K562 (cell line): ENCODE measurements around the gene REC8. TPM values are rescaled to one million over a fixed set of nuclear protein-coding genes. Genes with fewer than 3 reads are reported as not detected.

ENCODE experiments used
- ATAC-seq: fragments of 200-7000 bp; cut with Tn5 transposase; 3 replicates; pipeline ENCODE4 v1.9.1; 2020; ENCODE audit warnings: moderate library complexity
- BruUV-seq: library from RNA; stranded (reverse); fragments of 400-500 nt; replicated peaks from 2 replicates; lab custom pipeline; 2021; lab: Mats Ljungman, UMichigan
- CTCF ChIA-PET: fragments of 300-600 bp; formaldehyde crosslinking; extraction: SDS; loops from one replicate; lab custom pipeline; 2021; ENCODE audit warnings: low intra/inter-chr PET ratio; lab: Yijun Ruan, JAX
- POLR2A ChIA-PET: fragments of 300-600, 350-650 bp; sonication (Branson Sonifier 250); formaldehyde crosslinking; extraction: SDS; loops from one replicate; lab custom pipeline; 2021; ENCODE audit warnings: antibody characterized with exemption, inconsistent platforms; lab: Yijun Ruan, JAX
- DNase-seq, 4 experiments: peaks; one replicate each; pipeline versions ENCODE4 v3.0.0 to v3.0.0-alpha.2; 2011 to 2018; ENCODE audit warnings: low spot score in 3 of 4, mixed read lengths in 3 of 4; ENCODE audit errors: extremely low read depth in 1 of 4
- FAIRE-seq: peaks from 2 replicates; lab custom pipeline; 2011; peaks lifted over from hg19 to GRCh38; lab: Jason Lieb, UNC
- H2AFZ ChIP-seq: 2 replicates; pipeline ENCODE4 v1.6.0; 2011; ENCODE audit warnings: low read depth, low read length, control low read depth, inconsistent platforms
- H3K27ac ChIP-seq: fragments of 200-600 bp; 3 replicates; pipeline ENCODE4 v1.8.0; 2011; ENCODE audit warnings: low read depth, mild to moderate bottlenecking, control low read depth, inconsistent platforms, low read length, moderate library complexity, mixed read lengths; ENCODE audit errors: extremely low read depth
- H3K27me3 ChIP-seq, 2 experiments: fragments of 300-600 bp in 1 of 2; 2 replicates in 1 of 2; 3 replicates in 1 of 2; pipeline versions ENCODE4 v1.6.0 to v1.8.0; 2011; ENCODE audit warnings: inconsistent platforms in 2 of 2, low read length in 2 of 2, mild to moderate bottlenecking in 1 of 2, mixed read lengths in 1 of 2, moderate library complexity in 1 of 2; ENCODE audit not compliant: control insufficient read depth in 2 of 2, insufficient read depth in 2 of 2
- H3K36me3 ChIP-seq: fragments of 300-600 bp; 3 replicates; pipeline ENCODE4 v1.8.0; 2011; ENCODE audit warnings: mild to moderate bottlenecking, low read length, inconsistent platforms; ENCODE audit not compliant: control insufficient read depth, insufficient read depth
- H3K4me1 ChIP-seq, 2 experiments: fragments of 200-600 bp in 1 of 2; replicated peaks in 1 of 2; 2 replicates in 1 of 2; 3 replicates in 1 of 2; pipeline versions ENCODE4 v1.5.1 to v1.8.0; 2011; ENCODE audit warnings: inconsistent platforms in 2 of 2, low read length in 2 of 2, mild to moderate bottlenecking in 1 of 2, mixed read lengths in 1 of 2, moderate library complexity in 1 of 2; ENCODE audit not compliant: control insufficient read depth in 2 of 2, insufficient read depth in 2 of 2
- H3K4me2 ChIP-seq: 2 replicates; pipeline ENCODE4 v1.6.1; 2011; ENCODE audit warnings: low read length, control low read depth, inconsistent platforms, mixed read lengths; ENCODE audit not compliant: insufficient read depth
- H3K4me3 ChIP-seq: fragments of 200-600 bp; sonication (generic), shearing (Covaris generic); 2 replicates; pipeline ENCODE4 v1.5.1; 2016; ENCODE audit warnings: control low read depth, inconsistent platforms
- H3K79me2 ChIP-seq: fragments of 200-600 bp; 3 replicates; pipeline ENCODE4 v1.8.0; 2011; ENCODE audit warnings: low read length, inconsistent platforms; ENCODE audit not compliant: control insufficient read depth, insufficient read depth
- H3K9ac ChIP-seq, 2 experiments: 2 replicates each; pipeline versions ENCODE4 v1.6.0 to v1.6.1; 2011; ENCODE audit warnings: low read depth in 2 of 2, low read length in 2 of 2, control low read depth in 1 of 2, inconsistent platforms in 1 of 2, mild to moderate bottlenecking in 1 of 2, mixed read lengths in 1 of 2; ENCODE audit not compliant: insufficient read depth in 1 of 2
- H3K9me1 ChIP-seq: one replicate; pipeline ENCODE4 v1.6.0; 2011; ENCODE audit warnings: inconsistent platforms, mild to moderate bottlenecking, low read length, moderate library complexity; ENCODE audit not compliant: control insufficient read depth, insufficient read depth
- H3K9me3 ChIP-seq: replicated peaks from 2 replicates; pipeline ENCODE4 v1.5.1; 2011; ENCODE audit warnings: low read depth, low read length, inconsistent platforms; ENCODE audit not compliant: control insufficient read depth, insufficient read depth
- H4K20me1 ChIP-seq: replicated peaks from 2 replicates; pipeline ENCODE4 v1.6.1; 2011; ENCODE audit warnings: low read length, inconsistent platforms, mixed read lengths; ENCODE audit not compliant: control insufficient read depth, insufficient read depth
- EP300 ChIP-seq: IDR thresholded peaks from 2 replicates; pipeline ENCODE4 v1.6.1; 2012; ENCODE audit warnings: low read length, improper control_type of control experiment
- HDGF ChIP-seq: fragments of 450-650 bp; IDR thresholded peaks from 2 replicates; pipeline ENCODE4 v1.6.1; 2016
- KLF13 ChIP-seq: fragments of 450-650 bp; IDR thresholded peaks from 2 replicates; pipeline ENCODE4 v1.6.1; 2016; ENCODE audit warnings: missing genetic modification characterization, low read depth, mild to moderate bottlenecking, missing compliant biosample characterization, moderate library complexity, borderline replicate concordance
- WGBS: fragments of 100-300 bp; shearing (Covaris generic); methylation state at CpG from one replicate; pipeline ENCODE4 v1.1.6; 2016; ENCODE audit warnings: low coverage, mixed read lengths; ENCODE audit not compliant: insufficient coverage; ENCODE audit errors: missing lambda C conversion rate; 5-methylcytosine and 5-hydroxymethylcytosine counted together
- in situ Hi-C: fragments of 300-500 bp; cut with MboI; formaldehyde crosslinking; loops from 4 replicates; pipeline ENCODE4 v1.15.0; 2018; ENCODE audit warnings: inconsistent platforms, mixed read lengths
- intact Hi-C: fragments of 100-400 bp; cut with micrococcal nuclease; formaldehyde crosslinking; loops from 2 replicates; pipeline ENCODE4 v1.14.2; 2022
- polyA plus RNA-seq, 8 experiments: library from polyadenylated mRNA; depleted of rRNA in 4 of 8; stranded (reverse) in 5 of 8; unstranded in 3 of 8; fragments of >200 nt; fragmentation: Nextera tagmentation in 2 of 8; fragmentation: Illumina TruSeq in 1 of 8; extraction: Ambion mirVana in 2 of 8; extraction: Trizol in 1 of 8; gene quantifications; 2 replicates each; pipeline versions ENCODE4 v1.2.1 to v1.2.3, GENCODE V29; 2011 to 2014; ENCODE audit warnings: inconsistent platforms in 1 of 8, missing spikeins in 1 of 8
- total RNA-seq, 7 experiments: library from RNA; depleted of rRNA in 6 of 7; stranded (reverse); fragments of >200 nt in 6 of 7; fragmentation: Illumina TruSeq in 2 of 7; extraction: Trizol in 2 of 7; gene quantifications; 2 replicates each; pipeline versions ENCODE4 v1.2.1 to v1.2.3, GENCODE V29; 2011 to 2021; ENCODE audit warnings: low replicate concordance in 1 of 7

REC8 gene
- total and polyA plus RNA-seq, 9 of the 15 experiments (the other 6 are each of a cell fraction or from before 2014, with no cell fraction given) = 0.11 to 2.5 (median 0.85) TPM

DNA sequence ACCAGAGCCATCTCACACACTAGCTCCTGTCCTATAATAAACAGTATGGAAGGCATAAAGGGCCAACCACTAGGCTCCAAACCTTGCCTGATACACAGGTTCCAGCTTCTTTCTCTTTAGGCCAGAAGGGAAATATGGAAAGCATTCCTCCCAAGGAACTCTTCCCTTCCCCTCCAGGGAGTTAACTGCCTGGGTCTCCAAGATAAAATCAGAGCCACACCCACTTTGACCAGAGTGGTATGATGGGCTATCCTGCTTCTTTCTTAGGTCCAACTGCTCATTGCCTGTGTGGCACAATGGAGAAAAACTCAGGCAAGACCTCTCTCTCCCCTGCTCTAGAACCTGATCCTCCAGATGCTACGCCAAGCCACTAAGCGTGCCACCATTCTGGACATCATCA is 35.7 kb downstream of the REC8 start:
- WGBS = no CpG with 5 or more reads among the region's 2 CpGs
- Histone ChIP-seq H3K4me3 (no peak overlapping the region), H2AFZ (no peak overlapping the region), H3K9me3 (no peaks in the 10 kb centered on the region), H3K9ac (peak overlapping the region in 1 of 2 experiments; percentile 41; a peak in 2 of 4 replicates), H3K79me2 (peaks cover 12% of the 10 kb centered on the region), H3K27ac (peak overlapping the region; percentile 11; the same call in 1 of the 3 replicates), H3K4me2 (peak overlapping the region; percentile 46), H3K9me1 (no peaks in the 10 kb centered on the region), H4K20me1 (no peaks in the 10 kb centered on the region; the same call in 1 of the 2 replicates), H3K36me3 (peaks cover 65% of the 10 kb centered on the region; the same call in 2 of the 3 replicates), H3K4me1 (peaks cover 8 to 13% of the 10 kb centered on the region in 2 experiments; a peak in 4 of 5 replicates), H3K27me3 (no peaks in the 10 kb centered on the region)
- BruUV-seq = no TSS peak
- TF ChIP-seq HDGF (no peak), KLF13 (tag) (peak; percentile 71; the same call in 1 of the 2 replicates)
- peak; percentile 63; the same call in 2 of the 3 replicates for ATAC-seq
- POLR2A ChIA-PET = interaction anchor here (0.6 to 4.0 kb wide), 4 partner anchors 12 to 123 kb away, joined by 3 to 19 read pairs (median 4); partner anchors contain the start of genes CIDEB and TM9SF1
- CTCF ChIA-PET = no interaction called here
- intact Hi-C loops = no loop called here
- peak; percentile 46 for FAIRE-seq
- in situ Hi-C loops = no loop called here
- DNase-seq = no peak

DNA sequence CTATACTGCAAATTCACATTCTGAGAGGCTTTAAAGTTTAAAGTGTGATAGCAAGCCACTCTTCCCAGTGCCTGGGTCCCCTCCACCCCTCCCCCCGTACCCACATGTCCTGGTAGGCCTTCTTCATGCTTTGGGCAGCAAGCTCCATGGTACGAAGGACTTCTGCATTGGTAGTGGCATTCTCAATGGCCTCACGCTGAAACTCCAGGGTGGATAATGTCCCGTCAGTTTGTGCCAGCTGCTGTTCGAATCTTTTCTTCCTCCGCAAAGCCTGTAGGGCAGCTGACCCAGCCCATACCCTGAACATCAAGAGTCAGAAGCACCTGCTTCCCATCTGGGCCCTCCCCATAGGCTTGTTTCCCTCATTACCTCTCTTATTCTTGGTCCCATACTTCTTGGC is 39.4 kb downstream of the REC8 start:
- ChIA-PET POLR2A (interaction anchor here (1.1 to 1.3 kb wide), 2 partner anchors 16 to 22 kb away, joined by 3 to 4 read pairs; no protein-coding TSS in a partner anchor), CTCF (no interaction called here)
- no peak for DNase-seq
- WGBS = 93% methylated on average over 6 of the region's 6 CpGs
- no peak for FAIRE-seq
- Histone ChIP-seq H3K9ac (0 out of 4 replicates have a peak overlapping the region, but pooled peaks of 1 of the 2 experiments have one; percentile 9), H3K4me3 (no peak overlapping the region), H3K4me2 (no peak overlapping the region), H4K20me1 (no peaks in the 10 kb centered on the region), H2AFZ (no peak overlapping the region), H3K27me3 (no peaks in the 10 kb centered on the region), H3K36me3 (peaks cover 55% of the 10 kb centered on the region; the same call in 2 of the 3 replicates), H3K27ac (no peak overlapping the region), H3K9me1 (no peaks in the 10 kb centered on the region), H3K4me1 (peaks cover 12 to 23% of the 10 kb centered on the region in 2 experiments), H3K79me2 (peaks cover 26% of the 10 kb centered on the region), H3K9me3 (no peaks in the 10 kb centered on the region)
- in situ Hi-C loops = no loop called here
- intact Hi-C loops = no loop called here
- no TSS peak for BruUV-seq
- ATAC-seq = no peak
- TF ChIP-seq EP300 = no peak
